ENCODE measurements around the gene ELOVL5.

- TF ChIP-seq CTCF (IDR thresholded peaks at IDR 0.05; ENCODE audit: low read depth, low read length), result no peak
- no peak for TF ChIP-seq EZH2phosphoT487 (IDR thresholded peaks at IDR 0.05; ENCODE audit: low read depth)
Measured at GRCh38 chr6:53338304-53338703, 10.4 kb downstream of the ELOVL5 start.

Measured in OCI-LY3 (cell line).